ENCODE measurements around the gene TTLL6.
"Not testable (repeated sequence)": the region's sequence is repeated elsewhere in the genome, so short reads cannot be mapped to it uniquely, and the experiment has no call there.

The TTLL6 gene

GRCh38 chr17:48814504-48814903 lies 2.5 kb downstream of the TTLL6 start:
- DNase-seq: peak; percentile 26

GRCh38 chr17:48812001-48812400 lies 5.0 kb downstream of the TTLL6 start:
- no peak for DNase-seq

GRCh38 chr17:48809182-48809581 lies 7.8 kb downstream of the TTLL6 start:
- no peak for DNase-seq

GRCh38 chr17:48804936-48805411 lies 12.1 kb downstream of the TTLL6 start:
- peak; percentile 43 for DNase-seq

GRCh38 chr17:48800626-48801217 lies 16.3 kb downstream of the TTLL6 start:
- no peak for DNase-seq

- DNase-seq: no peak
These were observed 17.8 kb downstream of the TTLL6 start for GRCh38 chr17:48799069-48799723.

GRCh38 chr17:48796163-48796522 lies 20.9 kb downstream of the TTLL6 start:
- not testable (repeated sequence) for DNase-seq

GRCh38 chr17:48795444-48796162 lies 21.4 kb downstream of the TTLL6 start:
- peak; percentile 79 for DNase-seq

- no peak for DNase-seq
These were observed 24.8 kb downstream of the TTLL6 start for GRCh38 chr17:48792033-48792798.

GRCh38 chr17:48791128-48792032 lies 25.6 kb downstream of the TTLL6 start:
- DNase-seq: peak; percentile 81

- no peak for DNase-seq
These were observed 26.4 kb downstream of the TTLL6 start for GRCh38 chr17:48790607-48791127.

GRCh38 chr17:48787828-48788227 lies 29.2 kb downstream of the TTLL6 start:
- DNase-seq: no peak

GRCh38 chr17:48779421-48779820 lies 37.6 kb downstream of the TTLL6 start:
- DNase-seq: no peak

- no peak for DNase-seq
These were observed 40.4 kb downstream of the TTLL6 start for GRCh38 chr17:48776602-48777001.

- no peak for DNase-seq
These were observed 43.8 kb downstream of the TTLL6 start for GRCh38 chr17:48773245-48773644.

- no peak for DNase-seq
These were observed 46.1 kb downstream of the TTLL6 start for GRCh38 chr17:48770954-48771353.

GRCh38 chr17:48769009-48769675 lies 47.9 kb downstream of the TTLL6 start:
- DNase-seq: no peak

- no peak for DNase-seq
These were observed 49.7 kb downstream of the TTLL6 start for GRCh38 chr17:48767263-48767774.

GRCh38 chr17:48761114-48761513 lies 55.9 kb downstream of the TTLL6 start:
- DNase-seq: no peak

- no peak for DNase-seq
These were observed 56.6 kb downstream of the TTLL6 start for GRCh38 chr17:48760411-48760810.

- no peak for DNase-seq
These were observed 57.7 kb downstream of the TTLL6 start for GRCh38 chr17:48759288-48759687.

Data from fibroblast of upper back skin (primary cell).